Erythroblast (primary cell): Measurements from ENCODE around the gene ENHO.

Experiments
- GATA1 ChIP-seq: IDR thresholded peaks from 2 replicates; pipeline ENCODE4 v1.6.1; 2011; ENCODE audit warnings: low read depth, mild to moderate bottlenecking, control low read depth, low read length, moderate library complexity
- POLR2A ChIP-seq: IDR thresholded peaks from 2 replicates; pipeline ENCODE4 v1.6.1; 2011; ENCODE audit warnings: mild to moderate bottlenecking, low read length

DNA sequence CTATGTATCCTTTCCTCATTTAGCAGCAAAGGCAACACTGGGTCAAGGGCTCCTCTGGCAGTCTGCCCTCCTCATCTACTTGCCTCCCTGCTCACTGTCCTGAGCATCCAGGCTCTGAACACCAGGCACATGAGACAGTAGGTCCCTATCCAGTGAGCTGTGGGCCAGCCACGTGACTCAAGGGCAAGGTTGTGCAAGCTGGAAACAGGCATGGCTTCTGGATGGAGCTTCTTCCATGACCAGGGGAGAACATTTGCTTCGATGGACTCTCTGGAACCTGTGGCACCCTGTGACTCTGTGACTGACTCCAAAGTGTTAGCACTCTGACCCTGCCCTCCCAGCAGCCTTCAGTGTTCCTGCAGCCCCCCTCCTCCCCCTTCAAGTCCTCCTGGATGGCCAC is 31.2 kb downstream of the ENHO start:
- no peak for TF ChIP-seq POLR2A
- no peak for TF ChIP-seq GATA1
